ENCODE data around the gene KCNJ6. TPM values are rescaled to one million over a fixed set of nuclear protein-coding genes. Genes with fewer than 3 reads are reported as not detected.

Gene KCNJ6
- total RNA-seq, 1 donor from 2014 or later = 2.6 TPM

- Histone ChIP-seq H2AFZ (ENCODE audit: low read depth, low read length) (no peak overlapping the region), H3K36me3 (ENCODE audit: insufficient read depth, low read length) (no peaks in the 10 kb centered on the region), H3K4me1 (ENCODE audit: insufficient read depth, low read length) (peaks cover 5% of the 10 kb centered on the region), H3K27me3 (ENCODE audit: insufficient read depth, low read length) (peaks cover under 1% of the 10 kb centered on the region), H3K4me3 (ENCODE audit: insufficient read depth, low read depth, low read length) (no peak overlapping the region), H3K27ac (ENCODE audit: low read depth, low read length) (no peak overlapping the region), H4K20me1 (ENCODE audit: insufficient read depth, low read length) (no peaks in the 10 kb centered on the region), H3K4me2 (ENCODE audit: low read length) (no peak overlapping the region), H3K9ac (ENCODE audit: low read length) (no peak overlapping the region), H3K79me2 (ENCODE audit: insufficient read depth, low read length) (no peaks in the 10 kb centered on the region), H3K9me3 (ENCODE audit: insufficient read depth, low read depth, low read length) (no peaks in the 10 kb centered on the region)
- TF ChIP-seq EZH2 (IDR thresholded peaks at IDR 0.05; ENCODE audit: insufficient read depth, low read length) = no peak
- TF ChIP-seq, protein P1, sequence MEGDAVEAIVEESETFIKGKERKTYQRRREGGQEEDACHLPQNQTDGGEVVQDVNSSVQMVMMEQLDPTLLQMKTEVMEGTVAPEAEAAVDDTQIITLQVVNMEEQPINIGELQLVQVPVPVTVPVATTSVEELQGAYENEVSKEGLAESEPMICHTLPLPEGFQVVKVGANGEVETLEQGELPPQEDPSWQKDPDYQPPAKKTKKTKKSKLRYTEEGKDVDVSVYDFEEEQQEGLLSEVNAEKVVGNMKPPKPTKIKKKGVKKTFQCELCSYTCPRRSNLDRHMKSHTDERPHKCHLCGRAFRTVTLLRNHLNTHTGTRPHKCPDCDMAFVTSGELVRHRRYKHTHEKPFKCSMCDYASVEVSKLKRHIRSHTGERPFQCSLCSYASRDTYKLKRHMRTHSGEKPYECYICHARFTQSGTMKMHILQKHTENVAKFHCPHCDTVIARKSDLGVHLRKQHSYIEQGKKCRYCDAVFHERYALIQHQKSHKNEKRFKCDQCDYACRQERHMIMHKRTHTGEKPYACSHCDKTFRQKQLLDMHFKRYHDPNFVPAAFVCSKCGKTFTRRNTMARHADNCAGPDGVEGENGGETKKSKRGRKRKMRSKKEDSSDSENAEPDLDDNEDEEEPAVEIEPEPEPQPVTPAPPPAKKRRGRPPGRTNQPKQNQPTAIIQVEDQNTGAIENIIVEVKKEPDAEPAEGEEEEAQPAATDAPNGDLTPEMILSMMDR (IDR thresholded peaks at IDR 0.05; ENCODE audit: insufficient read depth, low read depth, low read length) = no peak
- Mint-ChIP-seq H3K9me3 (ENCODE audit: unreplicated experiment) (peaks cover 3% of the 10 kb centered on the region), H3K27ac (ENCODE audit: unreplicated experiment) (no peak overlapping the region), H3K4me3 (ENCODE audit: unreplicated experiment) (no peak overlapping the region), H3K27me3 (ENCODE audit: low read depth, unreplicated experiment) (peaks cover 5% of the 10 kb centered on the region), H3K4me1 (ENCODE audit: low read depth, unreplicated experiment) (peaks cover 9% of the 10 kb centered on the region), H3K36me3 (ENCODE audit: low read depth, unreplicated experiment) (peaks cover 4% of the 10 kb centered on the region)
- DNase-seq (ENCODE audit: low read depth) (no peak), FAIRE-seq (no peak)
These were observed 87.7 kb downstream of the KCNJ6 start for GRCh38 chr21:37828556-37828955.

GRCh38 chr21:37827913-37828312 is 88.3 kb downstream of the KCNJ6 start:
- Histone ChIP-seq H4K20me1 (ENCODE audit: insufficient read depth, low read length) (no peaks in the 10 kb centered on the region), H3K36me3 (ENCODE audit: insufficient read depth, low read length) (no peaks in the 10 kb centered on the region), H3K4me1 (ENCODE audit: insufficient read depth, low read length) (peaks cover 5% of the 10 kb centered on the region), H3K27me3 (ENCODE audit: insufficient read depth, low read length) (no peaks in the 10 kb centered on the region), H3K9me3 (ENCODE audit: insufficient read depth, low read depth, low read length) (no peaks in the 10 kb centered on the region), H3K9ac (ENCODE audit: low read length) (no peak overlapping the region), H2AFZ (ENCODE audit: low read depth, low read length) (no peak overlapping the region), H3K27ac (ENCODE audit: low read depth, low read length) (no peak overlapping the region), H3K4me2 (ENCODE audit: low read length) (no peak overlapping the region), H3K79me2 (ENCODE audit: insufficient read depth, low read length) (no peaks in the 10 kb centered on the region), H3K4me3 (ENCODE audit: insufficient read depth, low read depth, low read length) (no peak overlapping the region)
- no peak for DNase-seq (ENCODE audit: low read depth)
- peaks cover 9% of the 10 kb centered on the region for H3K4me1 Mint-ChIP-seq (ENCODE audit: low read depth, unreplicated experiment)
- peaks cover 4% of the 10 kb centered on the region for H3K36me3 Mint-ChIP-seq (ENCODE audit: low read depth, unreplicated experiment)
- no peak for TF ChIP-seq EZH2 (IDR thresholded peaks at IDR 0.05; ENCODE audit: insufficient read depth, low read length)
- TF ChIP-seq, protein P1 (IDR thresholded peaks at IDR 0.05; ENCODE audit: insufficient read depth, low read depth, low read length) = no peak
- H3K27ac Mint-ChIP-seq (ENCODE audit: unreplicated experiment) = no peak overlapping the region
- peaks cover 5% of the 10 kb centered on the region for H3K27me3 Mint-ChIP-seq (ENCODE audit: low read depth, unreplicated experiment)
- H3K9me3 Mint-ChIP-seq (ENCODE audit: unreplicated experiment) = peaks cover 3% of the 10 kb centered on the region
- H3K4me3 Mint-ChIP-seq (ENCODE audit: unreplicated experiment) = no peak overlapping the region
- no peak for FAIRE-seq

DNA sequence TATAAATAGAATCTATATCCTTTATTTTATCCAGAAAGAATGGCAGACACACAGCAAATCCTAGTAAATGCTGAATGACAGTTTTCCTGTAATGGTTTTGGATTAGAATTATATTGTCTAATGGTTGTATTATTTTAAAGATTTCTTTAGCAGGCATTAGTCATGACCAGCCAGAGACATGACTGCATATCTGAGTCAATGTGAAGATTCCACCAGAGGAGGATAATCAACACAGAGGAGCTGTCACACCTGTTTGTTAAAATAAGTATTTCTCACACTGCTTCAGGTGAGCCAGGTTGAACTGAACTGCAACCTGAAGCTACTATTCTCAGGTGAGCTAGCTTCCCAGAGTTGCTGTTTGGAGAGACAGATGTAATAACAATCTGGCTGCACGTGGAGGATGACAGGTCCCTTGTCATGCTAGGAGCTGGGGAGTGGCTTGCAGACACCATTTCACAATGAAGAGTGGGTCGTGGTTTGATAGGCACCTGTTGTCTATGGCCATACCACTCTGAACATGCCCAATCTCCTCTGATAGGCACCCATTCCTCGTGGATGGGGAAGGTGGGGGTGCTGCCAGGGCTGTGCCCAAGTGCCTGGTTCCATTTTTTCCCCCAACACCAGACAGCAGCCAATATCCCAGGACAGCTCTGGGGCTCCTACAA is 94.3 kb downstream of the KCNJ6 start:
- Histone ChIP-seq H4K20me1 (ENCODE audit: insufficient read depth, low read length) (no peaks in the 10 kb centered on the region), H3K4me2 (ENCODE audit: low read length) (no peak overlapping the region), H3K27me3 (ENCODE audit: insufficient read depth, low read length) (no peaks in the 10 kb centered on the region), H3K27ac (ENCODE audit: low read depth, low read length) (no peak overlapping the region), H3K36me3 (ENCODE audit: insufficient read depth, low read length) (no peaks in the 10 kb centered on the region), H2AFZ (ENCODE audit: low read depth, low read length) (no peak overlapping the region), H3K9ac (ENCODE audit: low read length) (no peak overlapping the region), H3K4me3 (ENCODE audit: insufficient read depth, low read depth, low read length) (no peak overlapping the region), H3K9me3 (ENCODE audit: insufficient read depth, low read depth, low read length) (no peaks in the 10 kb centered on the region), H3K4me1 (ENCODE audit: insufficient read depth, low read length) (no peaks in the 10 kb centered on the region), H3K79me2 (ENCODE audit: insufficient read depth, low read length) (no peaks in the 10 kb centered on the region)
- FAIRE-seq (no peak), DNase-seq (ENCODE audit: low read depth) (no peak)
- Mint-ChIP-seq H3K4me3 (ENCODE audit: unreplicated experiment) (no peak overlapping the region), H3K27me3 (ENCODE audit: low read depth, unreplicated experiment) (peaks cover 2% of the 10 kb centered on the region), H3K4me1 (ENCODE audit: low read depth, unreplicated experiment) (peaks cover 29% of the 10 kb centered on the region), H3K9me3 (ENCODE audit: unreplicated experiment) (no peaks in the 10 kb centered on the region), H3K36me3 (ENCODE audit: low read depth, unreplicated experiment) (peaks cover 1% of the 10 kb centered on the region), H3K27ac (ENCODE audit: unreplicated experiment) (no peak overlapping the region)
- TF ChIP-seq, protein P1 (IDR thresholded peaks at IDR 0.05; ENCODE audit: insufficient read depth, low read depth, low read length) = no peak
- TF ChIP-seq EZH2 (IDR thresholded peaks at IDR 0.05; ENCODE audit: insufficient read depth, low read length) = no peak

All from astrocyte (in vitro differentiated cells and primary cell).